ENCODE measurements around the gene NTSR2.

NTSR2 gene

GRCh38 chr2:11710632-11711353 is 40.8 kb upstream of the NTSR2 start:
- Histone ChIP-seq H4K20me1 (ENCODE audit: insufficient read depth, low read length) (no peaks in the 10 kb centered on the region), H3K27me3 (ENCODE audit: insufficient read depth, low read length) (no peaks in the 10 kb centered on the region), H3K36me3 (ENCODE audit: insufficient read depth, low read length) (no peaks in the 10 kb centered on the region), H3K9ac (ENCODE audit: low read length) (no peak overlapping the region), H3F3A (ENCODE audit: insufficient read depth, low read length) (no peaks in the 10 kb centered on the region), H3K4me2 (ENCODE audit: low read length) (no peak overlapping the region), H3K27ac (ENCODE audit: low read depth, low read length, poor library complexity, severe bottlenecking) (no peak overlapping the region), H3K9me2 (ENCODE audit: low read depth, low read length) (no peaks in the 10 kb centered on the region), H3K9me3 (ENCODE audit: low read length) (no peaks in the 10 kb centered on the region), H3K4me1 (ENCODE audit: insufficient read depth, low read length, severe bottlenecking) (no peaks in the 10 kb centered on the region), H3K4me3 (ENCODE audit: low read depth, low read length, poor library complexity, severe bottlenecking) (no peak overlapping the region), H2AFZ (ENCODE audit: low read length) (no peak overlapping the region), H3K79me2 (ENCODE audit: insufficient read depth, low read length) (no peaks in the 10 kb centered on the region)
- TF ChIP-seq EZH2 (IDR thresholded peaks at IDR 0.05; ENCODE audit: borderline replicate concordance, low read length) (no peak), CTCF (IDR thresholded peaks at IDR 0.05; ENCODE audit: low read length) (no peak)

DNA sequence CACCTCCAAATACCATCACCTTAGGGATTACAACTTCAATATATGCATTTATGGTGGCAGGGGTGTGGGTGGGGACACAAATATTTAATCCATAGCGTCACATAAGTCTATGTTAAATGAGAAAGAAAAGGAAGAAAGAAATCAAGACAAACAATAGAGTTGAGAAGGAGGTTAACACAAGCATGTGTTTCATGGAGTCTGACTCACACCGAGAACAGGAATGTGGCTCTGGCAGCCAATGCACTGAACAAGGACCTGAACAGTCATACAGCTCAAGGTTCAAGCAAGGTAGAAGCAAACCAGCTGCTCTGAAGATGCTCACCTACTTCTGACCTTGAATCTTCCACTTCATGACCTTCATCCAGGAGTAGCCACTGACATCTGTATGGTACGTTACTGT is 40.2 kb upstream of the NTSR2 start:
- no peak overlapping the region for H3K9ac ChIP-seq (ENCODE audit: low read length)
- no peaks in the 10 kb centered on the region for H3K4me1 ChIP-seq (ENCODE audit: insufficient read depth, low read length, severe bottlenecking)
- H3K27ac ChIP-seq (ENCODE audit: low read depth, low read length, poor library complexity, severe bottlenecking): no peak overlapping the region
- H4K20me1 ChIP-seq (ENCODE audit: insufficient read depth, low read length): no peaks in the 10 kb centered on the region
- H3K9me2 ChIP-seq (ENCODE audit: low read depth, low read length): no peaks in the 10 kb centered on the region
- no peak overlapping the region for H3K4me3 ChIP-seq (ENCODE audit: low read depth, low read length, poor library complexity, severe bottlenecking)
- no peaks in the 10 kb centered on the region for H3K27me3 ChIP-seq (ENCODE audit: insufficient read depth, low read length)
- no peak overlapping the region for H3K4me2 ChIP-seq (ENCODE audit: low read length)
- no peak overlapping the region for H2AFZ ChIP-seq (ENCODE audit: low read length)
- no peak for TF ChIP-seq CTCF (IDR thresholded peaks at IDR 0.05; ENCODE audit: low read length)
- no peak for TF ChIP-seq EZH2 (IDR thresholded peaks at IDR 0.05; ENCODE audit: borderline replicate concordance, low read length)
- H3K9me3 ChIP-seq (ENCODE audit: low read length): 0 out of 2 replicates have a peak, but pooled peaks cover 3% of the 10 kb centered on the region
- no peaks in the 10 kb centered on the region for H3F3A ChIP-seq (ENCODE audit: insufficient read depth, low read length)
- no peaks in the 10 kb centered on the region for H3K79me2 ChIP-seq (ENCODE audit: insufficient read depth, low read length)
- H3K36me3 ChIP-seq (ENCODE audit: insufficient read depth, low read length): no peaks in the 10 kb centered on the region

- Histone ChIP-seq H3F3A (ENCODE audit: insufficient read depth, low read length) (no peaks in the 10 kb centered on the region), H4K20me1 (ENCODE audit: insufficient read depth, low read length) (no peaks in the 10 kb centered on the region), H2AFZ (ENCODE audit: low read length) (no peak overlapping the region), H3K36me3 (ENCODE audit: insufficient read depth, low read length) (no peaks in the 10 kb centered on the region), H3K4me3 (ENCODE audit: low read depth, low read length, poor library complexity, severe bottlenecking) (no peak overlapping the region), H3K9ac (ENCODE audit: low read length) (no peak overlapping the region), H3K27ac (ENCODE audit: low read depth, low read length, poor library complexity, severe bottlenecking) (no peak overlapping the region), H3K27me3 (ENCODE audit: insufficient read depth, low read length) (no peaks in the 10 kb centered on the region), H3K4me1 (ENCODE audit: insufficient read depth, low read length, severe bottlenecking) (no peaks in the 10 kb centered on the region), H3K4me2 (ENCODE audit: low read length) (no peak overlapping the region), H3K9me3 (ENCODE audit: low read length) (0 out of 2 replicates have a peak, but pooled peaks cover 3% of the 10 kb centered on the region), H3K79me2 (ENCODE audit: insufficient read depth, low read length) (no peaks in the 10 kb centered on the region), H3K9me2 (ENCODE audit: low read depth, low read length) (no peaks in the 10 kb centered on the region)
- no peak for TF ChIP-seq CTCF (IDR thresholded peaks at IDR 0.05; ENCODE audit: low read length)
- no peak for TF ChIP-seq EZH2 (IDR thresholded peaks at IDR 0.05; ENCODE audit: borderline replicate concordance, low read length)
Observed at GRCh38 chr2:11709293-11709692, 39.3 kb upstream of the NTSR2 start.

Data from OCI-LY1 (cell line).